Measurements from ENCODE around the gene SDHAF2. TPM values are rescaled to one million over a fixed set of nuclear protein-coding genes. Genes with fewer than 3 reads are reported as not detected.

Gene SDHAF2
- total RNA-seq, 1 experiment from 2014 or later, result 71.9 TPM

GRCh38 chr11:61486779-61487178, 56.9 kb downstream of the SDHAF2 start:
- Histone ChIP-seq H3K4me1 (replicated peaks) (peaks cover 16% of the 10 kb centered on the region), H3K9me3 (replicated peaks) (no peaks in the 10 kb centered on the region), H3K4me3 (no peak overlapping the region), H3K27me3 (replicated peaks) (no peaks in the 10 kb centered on the region), H3K36me3 (no peaks in the 10 kb centered on the region), H3K27ac (no peak overlapping the region)
- no peak for DNase-seq (ENCODE audit: low read depth in 1 of 2, low spot score in 2 of 2)

GRCh38 chr11:61487342-61488025, 57.6 kb downstream of the SDHAF2 start:
- Histone ChIP-seq H3K4me1 (replicated peaks) (peaks cover 16% of the 10 kb centered on the region), H3K27me3 (replicated peaks) (no peaks in the 10 kb centered on the region), H3K27ac (no peak overlapping the region), H3K9me3 (replicated peaks) (no peaks in the 10 kb centered on the region), H3K36me3 (no peaks in the 10 kb centered on the region), H3K4me3 (no peak overlapping the region)
- no peak for DNase-seq (ENCODE audit: low read depth in 1 of 2, low spot score in 2 of 2)

GRCh38 chr11:61488651-61489291, 58.8 kb downstream of the SDHAF2 start:
- no peak overlapping the region for H3K4me3 ChIP-seq
- H3K27me3 ChIP-seq (replicated peaks), result no peaks in the 10 kb centered on the region
- H3K36me3 ChIP-seq, result no peaks in the 10 kb centered on the region
- H3K9me3 ChIP-seq (replicated peaks), result no peaks in the 10 kb centered on the region
- no peak for DNase-seq (ENCODE audit: low read depth in 1 of 2, low spot score in 2 of 2)
- peaks cover 16% of the 10 kb centered on the region for H3K4me1 ChIP-seq (replicated peaks)
- H3K27ac ChIP-seq, result no peak overlapping the region

GRCh38 chr11:61489833-61490721, 60.2 kb downstream of the SDHAF2 start:
- H3K4me3 ChIP-seq, result no peak overlapping the region
- no peaks in the 10 kb centered on the region for H3K27me3 ChIP-seq (replicated peaks)
- no peaks in the 10 kb centered on the region for H3K9me3 ChIP-seq (replicated peaks)
- no peak overlapping the region for H3K27ac ChIP-seq
- H3K36me3 ChIP-seq, result no peaks in the 10 kb centered on the region
- peak in 1 of 2 experiments; percentile 62 for DNase-seq (ENCODE audit: low read depth in 1 of 2, low spot score in 2 of 2)
- peaks cover 16% of the 10 kb centered on the region for H3K4me1 ChIP-seq (replicated peaks)

GRCh38 chr11:61491736-61492395, 61.9 kb downstream of the SDHAF2 start:
- Histone ChIP-seq H3K4me3 (no peak overlapping the region), H3K4me1 (replicated peaks) (peaks cover 16% of the 10 kb centered on the region), H3K27ac (no peak overlapping the region), H3K9me3 (replicated peaks) (no peaks in the 10 kb centered on the region), H3K27me3 (replicated peaks) (no peaks in the 10 kb centered on the region), H3K36me3 (no peaks in the 10 kb centered on the region)
- DNase-seq (ENCODE audit: low read depth in 1 of 2, low spot score in 2 of 2), result no peak

- no peak for DNase-seq (ENCODE audit: low read depth in 1 of 2, low spot score in 2 of 2)
- Histone ChIP-seq H3K9me3 (replicated peaks) (0 out of 2 replicates have a peak, but pooled peaks cover 2% of the 10 kb centered on the region), H3K4me1 (replicated peaks) (peaks cover 13% of the 10 kb centered on the region), H3K36me3 (no peaks in the 10 kb centered on the region), H3K4me3 (no peak overlapping the region), H3K27ac (no peak overlapping the region), H3K27me3 (replicated peaks) (peaks cover 5% of the 10 kb centered on the region; the same call in 1 of the 2 replicates)
These were observed 64.5 kb downstream of the SDHAF2 start for GRCh38 chr11:61494381-61494961.

- Histone ChIP-seq H3K9me3 (replicated peaks) (0 out of 2 replicates have a peak, but pooled peaks cover 2% of the 10 kb centered on the region), H3K4me3 (no peak overlapping the region), H3K27me3 (replicated peaks) (peaks cover 11% of the 10 kb centered on the region), H3K36me3 (no peaks in the 10 kb centered on the region), H3K4me1 (replicated peaks) (no peaks in the 10 kb centered on the region), H3K27ac (no peak overlapping the region)
- DNase-seq (ENCODE audit: low read depth in 1 of 2, low spot score in 2 of 2), result peak in 1 of 2 experiments; percentile 47
These were observed 66.1 kb downstream of the SDHAF2 start for GRCh38 chr11:61495801-61496601.

Other genes starting within 250 kb of the SDHAF2 start
- not detected in 2 replicates for gene PGA3, start 226.6 kb upstream of the SDHAF2 start, total RNA-seq (2014; rRNA removed; shearing (Covaris generic))
- gene PGA4, start 207.8 kb upstream of the SDHAF2 start, total RNA-seq (2014; rRNA removed; shearing (Covaris generic)), result not detected in 2 replicates
- not detected in 2 replicates for gene PGA5, start 188.9 kb upstream of the SDHAF2 start, total RNA-seq (2014; rRNA removed; shearing (Covaris generic))
- gene VWCE, start 134.8 kb upstream of the SDHAF2 start, total RNA-seq (2014; rRNA removed; shearing (Covaris generic)), result 0.03 and 0.26 TPM in 2 replicates
- gene DDB1, start 97.0 kb upstream of the SDHAF2 start, total RNA-seq (2014; rRNA removed; shearing (Covaris generic)), result 188 and 303 TPM in 2 replicates
- gene TKFC, start 96.9 kb upstream of the SDHAF2 start, total RNA-seq (2014; rRNA removed; shearing (Covaris generic)), result 15.8 and 28.5 TPM in 2 replicates
- 51.4 and 60.1 TPM in 2 replicates for gene CYB561A3, start 68.2 kb upstream of the SDHAF2 start, total RNA-seq (2014; rRNA removed; shearing (Covaris generic))
- gene TMEM138, start 67.8 kb upstream of the SDHAF2 start, total RNA-seq (2014; rRNA removed; shearing (Covaris generic)), result 46.1 and 65.4 TPM in 2 replicates
- 24.4 and 26.3 TPM in 2 replicates for gene TMEM216, start 37.5 kb upstream of the SDHAF2 start, total RNA-seq (2014; rRNA removed; shearing (Covaris generic))
- 18.0 and 39.7 TPM in 2 replicates for gene CPSF7, start 149 bp upstream of the SDHAF2 start, total RNA-seq (2014; rRNA removed; shearing (Covaris generic))
- not detected in 2 replicates for gene LRRC10B, start 78.6 kb downstream of the SDHAF2 start, total RNA-seq (2014; rRNA removed; shearing (Covaris generic))
- not detected in 2 replicates for gene SYT7, start 151.0 kb downstream of the SDHAF2 start, total RNA-seq (2014; rRNA removed; shearing (Covaris generic))